GM18505 (cell line): ENCODE results near the gene CER1.
A peak's percentile ranks its signal among the peaks of the same experiment; 100 is the strongest.
"Not testable (repeated sequence)": the region's sequence is repeated elsewhere in the genome, so short reads cannot be mapped to it uniquely, and the experiment has no call there.

Experiments
- ATAC-seq: cut with Tn5 transposase; IDR thresholded peaks from one replicate; pipeline ENCODE4 v1.9.1; 2021; ENCODE audit not compliant: unreplicated experiment
- POLR2A ChIP-seq: IDR thresholded peaks from 4 replicates; pipeline ENCODE4 v1.6.1; 2011; ENCODE audit warnings: borderline replicate concordance; ENCODE audit not compliant: insufficient read depth, insufficient read length; ENCODE audit errors: extremely low read depth

Gene CER1

GRCh38 chr9:14704281-14704680, 18.3 kb downstream of the CER1 start:
- no peak for TF ChIP-seq POLR2A
- no peak for ATAC-seq

- ATAC-seq = no peak
- no peak for TF ChIP-seq POLR2A
Measured at GRCh38 chr9:14702200-14702720, 20.3 kb downstream of the CER1 start.

- peak; percentile 89 for ATAC-seq
- TF ChIP-seq POLR2A = peak; percentile 85
Measured at GRCh38 chr9:14693251-14693861, 29.2 kb downstream of the CER1 start, which contains the start of gene ZDHHC21. ZDHHC21 (minus strand) TSS chr9:14693432; CDS start chr9:14674340, 19,092 bp downstream.

- ATAC-seq = peak; percentile 60
- TF ChIP-seq POLR2A = no peak
Measured at GRCh38 chr9:14692470-14693250, 29.9 kb downstream of the CER1 start.

- no peak for ATAC-seq
- no peak for TF ChIP-seq POLR2A
Measured at GRCh38 chr9:14690948-14691730, 31.4 kb downstream of the CER1 start.

- no peak for ATAC-seq
- TF ChIP-seq POLR2A = no peak
Measured at GRCh38 chr9:14687042-14687719, 35.4 kb downstream of the CER1 start.

GRCh38 chr9:14686168-14686567, 36.4 kb downstream of the CER1 start:
- no peak for ATAC-seq
- no peak for TF ChIP-seq POLR2A

- not testable (repeated sequence) for ATAC-seq
Measured at GRCh38 chr9:14682616-14683015, 39.9 kb downstream of the CER1 start.

- no peak for TF ChIP-seq POLR2A
Measured at GRCh38 chr9:14678776-14679175, 43.8 kb downstream of the CER1 start.

GRCh38 chr9:14677872-14678271, 44.7 kb downstream of the CER1 start:
- no peak for ATAC-seq
- no peak for TF ChIP-seq POLR2A

More at GRCh38 chr9:14678776-14679175, 43.8 kb downstream of the CER1 start:
- no peak for ATAC-seq

- no peak for TF ChIP-seq POLR2A
- ATAC-seq = no peak
Measured at GRCh38 chr9:14677396-14677795, 45.1 kb downstream of the CER1 start.

GRCh38 chr9:14674630-14675029, 47.9 kb downstream of the CER1 start:
- ATAC-seq = no peak
- no peak for TF ChIP-seq POLR2A

GRCh38 chr9:14671377-14671776, 51.2 kb downstream of the CER1 start:
- no peak for ATAC-seq
- TF ChIP-seq POLR2A = no peak
